ENCODE results near the gene GALNT5.
A peak's percentile ranks its signal among the peaks of the same experiment; 100 is the strongest.
"Not testable (repeated sequence)": the region's sequence is repeated elsewhere in the genome, so short reads cannot be mapped to it uniquely, and the experiment has no call there.

GALNT5 gene

GRCh38 chr2:157327200-157327599 lies 69.7 kb downstream of the GALNT5 start:
- no peak for DNase-seq (ENCODE audit: low spot score)

- peak; percentile 89 for DNase-seq (ENCODE audit: low spot score)
These were observed 70.4 kb downstream of the GALNT5 start for GRCh38 chr2:157327621-157328500.

GRCh38 chr2:157329524-157329923 lies 72.0 kb downstream of the GALNT5 start:
- no peak for DNase-seq (ENCODE audit: low spot score)

- DNase-seq (ENCODE audit: low spot score) = no peak
These were observed 76.0 kb downstream of the GALNT5 start for GRCh38 chr2:157333304-157334047.

GRCh38 chr2:157334335-157334734 lies 76.8 kb downstream of the GALNT5 start:
- no peak for DNase-seq (ENCODE audit: low spot score)

GRCh38 chr2:157334797-157335196 lies 77.3 kb downstream of the GALNT5 start:
- no peak for DNase-seq (ENCODE audit: low spot score)

GRCh38 chr2:157336137-157337010 lies 78.9 kb downstream of the GALNT5 start:
- DNase-seq (ENCODE audit: low spot score) = peak; percentile 55

GRCh38 chr2:157337978-157338377 lies 80.5 kb downstream of the GALNT5 start:
- DNase-seq (ENCODE audit: low spot score) = no peak

GRCh38 chr2:157339965-157340655 lies 82.6 kb downstream of the GALNT5 start:
- DNase-seq (ENCODE audit: low spot score) = no peak

GRCh38 chr2:157341381-157341780 lies 83.9 kb downstream of the GALNT5 start:
- not testable (repeated sequence) for DNase-seq (ENCODE audit: low spot score)

- no peak for DNase-seq (ENCODE audit: low spot score)
These were observed 88.3 kb downstream of the GALNT5 start for GRCh38 chr2:157345647-157346389.

- no peak for DNase-seq (ENCODE audit: low spot score)
These were observed 90.9 kb downstream of the GALNT5 start for GRCh38 chr2:157348291-157348921.

- no peak for DNase-seq (ENCODE audit: low spot score)
These were observed 92.5 kb downstream of the GALNT5 start for GRCh38 chr2:157349949-157350515.

- DNase-seq (ENCODE audit: low spot score) = no peak
These were observed 98.1 kb downstream of the GALNT5 start for GRCh38 chr2:157355618-157356017.

- no peak for DNase-seq (ENCODE audit: low spot score)
These were observed 102.1 kb downstream of the GALNT5 start for GRCh38 chr2:157359628-157360027.

- no peak for DNase-seq (ENCODE audit: low spot score)
These were observed 104.0 kb downstream of the GALNT5 start for GRCh38 chr2:157361526-157361925.

- DNase-seq (ENCODE audit: low spot score) = no peak
These were observed 105.1 kb downstream of the GALNT5 start for GRCh38 chr2:157362627-157363026.

GRCh38 chr2:157363612-157364101 lies 106.2 kb downstream of the GALNT5 start:
- no peak for DNase-seq (ENCODE audit: low spot score)
